CD14-positive monocyte (primary cell): ENCODE results near the gene WDR7. TPM values are rescaled to one million over a fixed set of nuclear protein-coding genes. Genes with fewer than 3 reads are reported as not detected.

ENCODE experiments used
- DNase-seq, 3 donors: peaks; one replicate each; pipeline ENCODE4 v3.0.0-alpha.2; 2011 to 2022
- H2AFZ ChIP-seq: 2 replicates; pipeline ENCODE4 v1.6.0; 2012; ENCODE audit warnings: mild to moderate bottlenecking, low read depth, low read length, inconsistent platforms; ENCODE audit not compliant: insufficient read depth, poor library complexity, severe bottlenecking
- H3K27ac ChIP-seq, 2 donors: 1 replicate in 1 of 2; 2 replicates in 1 of 2; pipeline ENCODE4 v1.5.1; 2012 to 2013; ENCODE audit warnings: low read length in 2 of 2, control low read depth in 1 of 2, inconsistent platforms in 1 of 2, low read depth in 1 of 2, mild to moderate bottlenecking in 1 of 2
- H3K27me3 ChIP-seq, 2 donors: one replicate each; pipeline versions ENCODE4 v1.6.0 to v1.6.1; 2011 to 2013; ENCODE audit warnings: low read length in 2 of 2; ENCODE audit not compliant: control insufficient read depth in 2 of 2, insufficient read depth in 2 of 2
- H3K36me3 ChIP-seq, 2 donors: replicated peaks in 1 of 2; 1 replicate in 1 of 2; 2 replicates in 1 of 2; pipeline versions ENCODE4 v1.5.1 to v1.6.1; 2012 to 2013; ENCODE audit warnings: low read length in 2 of 2, control low read depth in 1 of 2, inconsistent platforms in 1 of 2, mild to moderate bottlenecking in 1 of 2; ENCODE audit not compliant: insufficient read depth in 2 of 2, control insufficient read depth in 1 of 2
- H3K4me1 ChIP-seq, 2 donors: 1 replicate in 1 of 2; 2 replicates in 1 of 2; pipeline versions ENCODE4 v1.5.1 to v1.6.1; 2012 to 2013; ENCODE audit warnings: low read length in 2 of 2, control low read depth in 1 of 2, inconsistent platforms in 1 of 2, mild to moderate bottlenecking in 1 of 2, moderate library complexity in 1 of 2; ENCODE audit not compliant: insufficient read depth in 2 of 2, control insufficient read depth in 1 of 2
- H3K4me2 ChIP-seq: replicated peaks from 2 replicates; pipeline ENCODE3; 2012; ENCODE audit warnings: low read length, moderate library complexity, mild to moderate bottlenecking; ENCODE audit not compliant: poor library complexity, severe bottlenecking; ENCODE audit errors: extremely low read depth
- H3K4me3 ChIP-seq, 3 experiments: fragments of 200-600 bp in 1 of 3; sonication (generic) in 1 of 3; replicated peaks in 1 of 3; 1 replicate in 2 of 3; 2 replicates in 1 of 3; pipeline ENCODE4 v1.5.1; 2011 to 2013; ENCODE audit warnings: low read length in 3 of 3, mild to moderate bottlenecking in 3 of 3, control low read depth in 2 of 3, low read depth in 2 of 3, inconsistent platforms in 1 of 3, moderate library complexity in 1 of 3
- H3K79me2 ChIP-seq: 2 replicates; pipeline ENCODE4 v1.6.0; 2012; ENCODE audit warnings: mild to moderate bottlenecking, control low read depth, inconsistent platforms, low read length, moderate library complexity; ENCODE audit not compliant: insufficient read depth
- H3K9ac ChIP-seq: 2 replicates; pipeline ENCODE4 v1.6.0; 2017; ENCODE audit warnings: low read length, mild to moderate bottlenecking; ENCODE audit not compliant: insufficient read depth, poor library complexity, severe bottlenecking
- H3K9me3 ChIP-seq, 2 donors: replicated peaks in 1 of 2; 1 replicate in 1 of 2; 2 replicates in 1 of 2; pipeline versions ENCODE4 v1.5.1 to v1.6.1; 2012 to 2013; ENCODE audit warnings: low read length in 2 of 2, control low read depth in 1 of 2; ENCODE audit not compliant: control insufficient read depth in 1 of 2, insufficient read depth in 1 of 2
- H4K20me1 ChIP-seq: 2 replicates; pipeline ENCODE4 v1.6.0; 2012; ENCODE audit warnings: mild to moderate bottlenecking, low read length, control low read depth, moderate library complexity; ENCODE audit not compliant: insufficient read depth
- H3K27ac Mint-ChIP-seq, 7 donors: one replicate each; pipeline ENCODE4 v1.8.0; 2020; ENCODE audit warnings: mild to moderate bottlenecking in 7 of 7, mixed read lengths in 7 of 7, moderate library complexity in 6 of 7, inconsistent platforms in 2 of 7
- H3K27me3 Mint-ChIP-seq, 3 donors: one replicate each; pipeline ENCODE4 v1.8.0; 2021 to 2022; ENCODE audit warnings: low read depth in 3 of 3, mild to moderate bottlenecking in 3 of 3, mixed read lengths in 3 of 3, moderate library complexity in 3 of 3, inconsistent platforms in 1 of 3
- H3K36me3 Mint-ChIP-seq, 2 donors: one replicate each; pipeline ENCODE4 v1.8.0; 2020; ENCODE audit warnings: mixed read lengths in 2 of 2, inconsistent platforms in 1 of 2, mild to moderate bottlenecking in 1 of 2
- H3K4me1 Mint-ChIP-seq: one replicate; pipeline ENCODE4 v1.8.0; 2020; ENCODE audit warnings: mild to moderate bottlenecking, mixed read lengths
- H3K4me3 Mint-ChIP-seq, 2 donors: one replicate each; pipeline ENCODE4 v1.8.0; 2020; ENCODE audit warnings: mild to moderate bottlenecking in 2 of 2, mixed read lengths in 2 of 2, moderate library complexity in 1 of 2
- H3K9me3 Mint-ChIP-seq, 7 donors: one replicate each; pipeline ENCODE4 v1.8.0; 2020 to 2022; ENCODE audit warnings: mixed read lengths in 7 of 7, mild to moderate bottlenecking in 6 of 7, moderate library complexity in 6 of 7, inconsistent platforms in 2 of 7
- CTCF ChIP-seq: fragments of 200-600 bp; IDR thresholded peaks from one replicate; pipeline ENCODE4 v1.8.0; 2022; ENCODE audit warnings: antibody characterized with exemption, mild to moderate bottlenecking
- WGBS: methylation state at CpG from one replicate; pipeline ENCODE4 v1.1.5; 2013; ENCODE audit warnings: missing lambda C conversion rate; ENCODE audit not compliant: insufficient coverage; 5-methylcytosine and 5-hydroxymethylcytosine counted together
- intact Hi-C, 2 donors: fragments of 100-400 bp; cut with micrococcal nuclease; formaldehyde crosslinking; loops; one replicate each; pipeline versions ENCODE4 v1.15.0 to v1.15.1; 2023
- polyA plus RNA-seq, 3 donors: library from polyadenylated mRNA; depleted of rRNA in 1 of 3; unstranded in 2 of 3; stranded (reverse) in 1 of 3; fragments of 300-500 nt in 2 of 3; fragments of >200 nt in 1 of 3; fragmentation: Illumina TruSeq in 2 of 3; gene quantifications; 1 replicate in 2 of 3; 2 replicates in 1 of 3; pipeline ENCODE4 v1.2.3, GENCODE V29; 2012 to 2021

WDR7 gene
- polyA plus RNA-seq, 3 donors = 9.1 to 23.6 (median 9.5) TPM

GRCh38 chr18:56853961-56854360 is 202.8 kb downstream of the WDR7 start:
- Histone ChIP-seq H3K79me2 (no peaks in the 10 kb centered on the region), H3K4me1 (peaks cover 3 to 9% of the 10 kb centered on the region in 2 donors), H3K9me3 (no peaks in the 10 kb centered on the region), H3K36me3 (no peaks in the 10 kb centered on the region), H3K27ac (no peak overlapping the region), H3K4me3 (no peak overlapping the region), H4K20me1 (no peaks in the 10 kb centered on the region), H2AFZ (no peak overlapping the region), H3K27me3 (no peaks in the 10 kb centered on the region), H3K4me2 (no peak overlapping the region), H3K9ac (no peak overlapping the region)
- Mint-ChIP-seq H3K27ac (no peak overlapping the region), H3K4me1 (peaks cover 10% of the 10 kb centered on the region), H3K36me3 (peaks cover 9 to 12% of the 10 kb centered on the region in 2 donors), H3K9me3 (peaks cover 0 to 2% (median 0%) of the 10 kb centered on the region in 7 donors), H3K27me3 (no peaks in the 10 kb centered on the region), H3K4me3 (no peak overlapping the region)
- intact Hi-C loops = no loop called here
- TF ChIP-seq CTCF = no peak
- 89% methylated on average over 3 of the region's 5 CpGs for WGBS
- no peak for DNase-seq

GRCh38 chr18:56861244-56861643 is 210.1 kb downstream of the WDR7 start:
- H4K20me1 ChIP-seq = no peaks in the 10 kb centered on the region
- Mint-ChIP-seq H3K27ac (no peak overlapping the region), H3K27me3 (no peaks in the 10 kb centered on the region), H3K9me3 (no peaks in the 10 kb centered on the region), H3K4me3 (no peak overlapping the region), H3K36me3 (peaks cover 5 to 9% of the 10 kb centered on the region in 2 donors), H3K4me1 (no peaks in the 10 kb centered on the region)
- no peak overlapping the region for H3K9ac ChIP-seq
- no peaks in the 10 kb centered on the region for H3K79me2 ChIP-seq
- no peak overlapping the region for H3K4me3 ChIP-seq
- H3K4me1 ChIP-seq = no peaks in the 10 kb centered on the region
- H3K27me3 ChIP-seq = no peaks in the 10 kb centered on the region
- WGBS = 100% methylated on average over 5 of the region's 6 CpGs
- no peaks in the 10 kb centered on the region for H3K36me3 ChIP-seq
- no peak for TF ChIP-seq CTCF
- no peak for DNase-seq
- no peak overlapping the region for H2AFZ ChIP-seq
- no peak overlapping the region for H3K27ac ChIP-seq
- no peak overlapping the region for H3K4me2 ChIP-seq
- no peaks in the 10 kb centered on the region for H3K9me3 ChIP-seq
- intact Hi-C loops = no loop called here
